UCSD-AML1 (cell line): ENCODE data around the gene SEMA3B.

Experiments used
- DNase-seq: peaks from one replicate; lab custom pipeline; 2025; ENCODE audit not compliant: unreplicated experiment; lab: John Stamatoyannopoulos, UW

The SEMA3B gene

GRCh38 chr3:50327129-50327528 lies 58.2 kb downstream of the SEMA3B start:
- DNase-seq = no peak
